PC-9 (cell line): Measurements from ENCODE around the gene ANKFN1.

Source experiments
- EZH2 ChIP-seq: fragments of 200-600 bp; sonication (generic); IDR thresholded peaks from 2 replicates; pipeline ENCODE4 v1.8.0; 2017; ENCODE audit warnings: antibody characterized with exemption, low read depth
- TF ChIP-seq, protein P1 (sequence below): fragments of 200-600 bp; sonication (generic); conservative IDR thresholded peaks from 2 replicates; pipeline ENCODE4 v1.6.1; 2017; ENCODE audit warnings: mixed run types, antibody characterized with exemption, mild to moderate bottlenecking, moderate library complexity

DNA sequence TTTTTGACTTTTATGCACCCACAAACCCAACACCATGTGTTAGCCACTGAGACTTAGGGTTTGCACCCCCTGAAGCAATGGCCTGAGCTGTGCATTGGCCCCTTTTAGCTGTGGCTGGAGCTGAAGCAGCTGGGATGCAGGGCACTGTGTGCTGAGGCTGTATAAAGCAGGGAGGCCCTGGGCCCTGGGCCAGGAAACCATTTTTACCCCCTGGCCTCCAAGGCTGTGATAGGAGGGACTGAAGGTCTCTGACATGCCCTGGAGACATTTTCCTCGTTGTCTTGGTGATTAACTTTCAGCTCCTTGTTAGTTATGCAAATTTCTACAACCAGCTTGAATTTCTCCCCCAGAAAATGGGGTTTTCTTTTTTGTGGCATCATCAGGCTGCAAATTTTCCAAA is 6.7 kb upstream of the ANKFN1 start:
- TF ChIP-seq EZH2, result no peak
- TF ChIP-seq, protein P1, sequence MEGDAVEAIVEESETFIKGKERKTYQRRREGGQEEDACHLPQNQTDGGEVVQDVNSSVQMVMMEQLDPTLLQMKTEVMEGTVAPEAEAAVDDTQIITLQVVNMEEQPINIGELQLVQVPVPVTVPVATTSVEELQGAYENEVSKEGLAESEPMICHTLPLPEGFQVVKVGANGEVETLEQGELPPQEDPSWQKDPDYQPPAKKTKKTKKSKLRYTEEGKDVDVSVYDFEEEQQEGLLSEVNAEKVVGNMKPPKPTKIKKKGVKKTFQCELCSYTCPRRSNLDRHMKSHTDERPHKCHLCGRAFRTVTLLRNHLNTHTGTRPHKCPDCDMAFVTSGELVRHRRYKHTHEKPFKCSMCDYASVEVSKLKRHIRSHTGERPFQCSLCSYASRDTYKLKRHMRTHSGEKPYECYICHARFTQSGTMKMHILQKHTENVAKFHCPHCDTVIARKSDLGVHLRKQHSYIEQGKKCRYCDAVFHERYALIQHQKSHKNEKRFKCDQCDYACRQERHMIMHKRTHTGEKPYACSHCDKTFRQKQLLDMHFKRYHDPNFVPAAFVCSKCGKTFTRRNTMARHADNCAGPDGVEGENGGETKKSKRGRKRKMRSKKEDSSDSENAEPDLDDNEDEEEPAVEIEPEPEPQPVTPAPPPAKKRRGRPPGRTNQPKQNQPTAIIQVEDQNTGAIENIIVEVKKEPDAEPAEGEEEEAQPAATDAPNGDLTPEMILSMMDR, result no peak
